HepG2 (cell line): ENCODE measurements around the gene APOD. TPM values are rescaled to one million over a fixed set of nuclear protein-coding genes. Genes with fewer than 3 reads are reported as not detected.

Experiments used
- ARNTL ChIP-seq: sonication (generic); formaldehyde crosslinking; IDR thresholded peaks from 2 replicates; pipeline ENCODE4 v1.4.0; 2020; ENCODE audit warnings: mild to moderate bottlenecking, missing genetic modification reagents
- ATRX ChIP-seq: sonication (generic); formaldehyde crosslinking; IDR thresholded peaks from 2 replicates; pipeline ENCODE4 v1.4.0; 2020; ENCODE audit warnings: missing genetic modification reagents, borderline replicate concordance
- EHMT2 ChIP-seq: fragments of 200-600 bp; sonication (generic); IDR thresholded peaks from 2 replicates; pipeline ENCODE4 v1.7.0; 2017; ENCODE audit warnings: antibody characterized with exemption, low read depth, low read length, borderline replicate concordance
- ESRRA ChIP-seq: sonication (generic); formaldehyde crosslinking; IDR thresholded peaks from 2 replicates; pipeline ENCODE4 v1.5.1; 2020; ENCODE audit warnings: mild to moderate bottlenecking, low read depth, missing genetic modification reagents
- HDAC2 ChIP-seq: sonication (generic); formaldehyde crosslinking; IDR thresholded peaks from 2 replicates; pipeline ENCODE4 v1.4.0; 2020; ENCODE audit warnings: missing genetic modification reagents
- HMG20B ChIP-seq: conservative IDR thresholded peaks from 2 replicates; pipeline ENCODE4 v1.6.1; 2016; ENCODE audit warnings: missing genetic modification reagents, missing compliant biosample characterization
- HNF1A ChIP-seq, 2 experiments: sonication (generic) in 1 of 2; formaldehyde crosslinking in 1 of 2; IDR thresholded peaks; 2 replicates each; pipeline versions ENCODE4 v1.4.0 to v1.6.1; 2016 to 2020; ENCODE audit warnings: borderline replicate concordance in 1 of 2, low read depth in 1 of 2, mild to moderate bottlenecking in 1 of 2, missing genetic modification reagents in 1 of 2
- KLF15 ChIP-seq: sonication (generic); formaldehyde crosslinking; IDR thresholded peaks from 2 replicates; pipeline ENCODE4 v1.8.1; 2023; ENCODE audit warnings: borderline replicate concordance, mild to moderate bottlenecking, inconsistent platforms, missing genetic modification reagents, mixed read lengths
- KLF6 ChIP-seq: IDR thresholded peaks from 2 replicates; pipeline ENCODE4 v1.8.0; 2016; ENCODE audit warnings: missing biosample characterization, missing genetic modification reagents
- MLX ChIP-seq: IDR thresholded peaks from 2 replicates; pipeline ENCODE4 v1.6.1; 2016
- PAXIP1 ChIP-seq: sonication (generic); formaldehyde crosslinking; conservative IDR thresholded peaks from 2 replicates; pipeline ENCODE4 v1.4.0; 2020; ENCODE audit warnings: mild to moderate bottlenecking, missing genetic modification reagents, moderate library complexity
- SOX13 ChIP-seq, 3 experiments: fragments of 450-650 bp in 1 of 3; sonication (generic) in 1 of 3; formaldehyde crosslinking in 1 of 3; IDR thresholded peaks in 2 of 3; conservative IDR thresholded peaks in 1 of 3; 2 replicates each; pipeline versions ENCODE4 v1.5.0 to v1.6.1; 2016 to 2020; ENCODE audit warnings: antibody characterized with exemption in 1 of 3, mild to moderate bottlenecking in 1 of 3, missing compliant biosample characterization in 1 of 3, missing genetic modification reagents in 1 of 3, moderate library complexity in 1 of 3
- SOX5 ChIP-seq: IDR thresholded peaks from 2 replicates; pipeline ENCODE4 v1.6.1; 2016; ENCODE audit warnings: borderline replicate concordance
- SP140L ChIP-seq: sonication (generic); formaldehyde crosslinking; IDR thresholded peaks from 2 replicates; pipeline ENCODE4 v1.4.0; 2020; ENCODE audit warnings: missing genetic modification reagents, borderline replicate concordance
- SRSF4 ChIP-seq: fragments of 200-400 bp; formaldehyde crosslinking; IDR thresholded peaks from one replicate; pipeline ENCODE4 v1.6.1; 2018; ENCODE audit warnings: mild to moderate bottlenecking, low read depth, low read length, moderate library complexity; ENCODE audit not compliant: poor library complexity, severe bottlenecking
- YEATS4 ChIP-seq: sonication (generic); formaldehyde crosslinking; IDR thresholded peaks from 2 replicates; pipeline ENCODE4 v1.4.0; 2020; ENCODE audit warnings: missing genetic modification reagents, borderline replicate concordance
- ZBTB3 ChIP-seq: sonication (generic); formaldehyde crosslinking; IDR thresholded peaks from 2 replicates; pipeline ENCODE4 v1.4.0; 2020; ENCODE audit warnings: low read depth, mild to moderate bottlenecking, moderate library complexity, missing genetic modification reagents, borderline replicate concordance
- ZFP41 ChIP-seq: sonication (generic); formaldehyde crosslinking; IDR thresholded peaks from 2 replicates; pipeline ENCODE4 v1.4.0; 2020; ENCODE audit warnings: mild to moderate bottlenecking, missing genetic modification reagents, borderline replicate concordance
- ZNF274 ChIP-seq: sonication (generic); formaldehyde crosslinking; IDR thresholded peaks from 2 replicates; pipeline ENCODE4 v1.5.1; 2020; ENCODE audit warnings: mild to moderate bottlenecking, missing genetic modification reagents
- ZNF619 ChIP-seq: sonication (generic); formaldehyde crosslinking; IDR thresholded peaks from 2 replicates; pipeline ENCODE4 v1.4.0; 2020; ENCODE audit warnings: mild to moderate bottlenecking, missing genetic modification reagents
- ZNF747 ChIP-seq: sonication (generic); formaldehyde crosslinking; IDR thresholded peaks from 2 replicates; pipeline ENCODE4 v1.8.1; 2023; ENCODE audit warnings: missing genetic modification reagents, mild to moderate bottlenecking, borderline replicate concordance
- ZNF772 ChIP-seq: sonication (generic); formaldehyde crosslinking; IDR thresholded peaks from 2 replicates; pipeline ENCODE4 v1.5.0; 2020; ENCODE audit warnings: mild to moderate bottlenecking, missing genetic modification reagents
- polyA plus RNA-seq, 8 experiments: library from polyadenylated mRNA; depleted of rRNA in 3 of 8; stranded (reverse) in 7 of 8; unstranded in 1 of 8; fragments of >200 nt; fragmentation: Illumina TruSeq in 4 of 8; extraction: Trizol in 4 of 8; gene quantifications; 2 replicates each; pipeline versions ENCODE4 v1.2.1 to v1.2.3, GENCODE V29; 2011 to 2016; ENCODE audit warnings: low read depth in 4 of 8, missing spikeins in 1 of 8, mixed read lengths in 1 of 8; ENCODE audit not compliant: insufficient read depth in 1 of 8
- total RNA-seq, 5 experiments: library from RNA; depleted of rRNA; stranded (reverse); fragments of >200 nt; fragmentation: Illumina TruSeq; extraction: Trizol; gene quantifications; 2 replicates each; pipeline ENCODE4 v1.2.3, GENCODE V29; 2016; ENCODE audit warnings: low read depth in 1 of 5

Gene APOD
- total and polyA plus RNA-seq, 2 of the 13 experiments (the other 11 are each of a cell fraction or from before 2014, with no cell fraction given) = not detected

- no peak for TF ChIP-seq SP140L (CRISPR knock-in tag)
- TF ChIP-seq ZNF619 (CRISPR knock-in tag) = no peak
- TF ChIP-seq MLX (CRISPR knock-in tag) = no peak
- peak; percentile 85 for TF ChIP-seq HMG20B (CRISPR knock-in tag)
- TF ChIP-seq ZBTB3 (CRISPR knock-in tag) = no peak
- TF ChIP-seq ARNTL (CRISPR knock-in tag) = no peak
- TF ChIP-seq ESRRA (CRISPR knock-in tag) = no peak
- TF ChIP-seq ZNF747 (CRISPR knock-in tag) = no peak
- TF ChIP-seq ZNF274 = no peak
- no peak for TF ChIP-seq ZFP41 (CRISPR knock-in tag)
- TF ChIP-seq KLF15 (CRISPR knock-in tag) = no peak
- TF ChIP-seq HNF1A (IDR thresholded peaks at IDR 0.05; ENCODE audit: low read depth) = 0 out of 2 replicates have a peak, but pooled peaks have one; percentile 13
- peak; percentile 37; the same call in 1 of the 2 replicates for TF ChIP-seq HNF1A (CRISPR knock-in tag; IDR thresholded peaks at IDR 0.05; ENCODE audit: borderline replicate concordance)
- peak; percentile 52; the same call in 1 of the 2 replicates for TF ChIP-seq HDAC2 (CRISPR knock-in tag)
- no peak for TF ChIP-seq EHMT2
- TF ChIP-seq SOX13 (IDR thresholded peaks at IDR 0.05) = no peak
- TF ChIP-seq SOX13 (CRISPR knock-in tag; conservative IDR thresholded peaks at IDR 0.05 in 1 of 2, IDR thresholded peaks at IDR 0.05 in 1 of 2) = peak in 1 of 2 experiments; percentile 82; a peak in 2 of 4 replicates
- TF ChIP-seq KLF6 (CRISPR knock-in tag) = no peak
- no peak for TF ChIP-seq ATRX (CRISPR knock-in tag)
- no peak for TF ChIP-seq SRSF4
- TF ChIP-seq PAXIP1 (CRISPR knock-in tag) = peak; percentile 70
- peak; percentile 85; the same call in 1 of the 2 replicates for TF ChIP-seq SOX5 (CRISPR knock-in tag)
- TF ChIP-seq YEATS4 (CRISPR knock-in tag) = no peak
- TF ChIP-seq ZNF772 (CRISPR knock-in tag) = no peak
Observed at GRCh38 chr3:195548501-195548900, 35.2 kb downstream of the APOD start (continued).
